ENCODE results near the gene TNFRSF1A.

Gene TNFRSF1A

DNA sequence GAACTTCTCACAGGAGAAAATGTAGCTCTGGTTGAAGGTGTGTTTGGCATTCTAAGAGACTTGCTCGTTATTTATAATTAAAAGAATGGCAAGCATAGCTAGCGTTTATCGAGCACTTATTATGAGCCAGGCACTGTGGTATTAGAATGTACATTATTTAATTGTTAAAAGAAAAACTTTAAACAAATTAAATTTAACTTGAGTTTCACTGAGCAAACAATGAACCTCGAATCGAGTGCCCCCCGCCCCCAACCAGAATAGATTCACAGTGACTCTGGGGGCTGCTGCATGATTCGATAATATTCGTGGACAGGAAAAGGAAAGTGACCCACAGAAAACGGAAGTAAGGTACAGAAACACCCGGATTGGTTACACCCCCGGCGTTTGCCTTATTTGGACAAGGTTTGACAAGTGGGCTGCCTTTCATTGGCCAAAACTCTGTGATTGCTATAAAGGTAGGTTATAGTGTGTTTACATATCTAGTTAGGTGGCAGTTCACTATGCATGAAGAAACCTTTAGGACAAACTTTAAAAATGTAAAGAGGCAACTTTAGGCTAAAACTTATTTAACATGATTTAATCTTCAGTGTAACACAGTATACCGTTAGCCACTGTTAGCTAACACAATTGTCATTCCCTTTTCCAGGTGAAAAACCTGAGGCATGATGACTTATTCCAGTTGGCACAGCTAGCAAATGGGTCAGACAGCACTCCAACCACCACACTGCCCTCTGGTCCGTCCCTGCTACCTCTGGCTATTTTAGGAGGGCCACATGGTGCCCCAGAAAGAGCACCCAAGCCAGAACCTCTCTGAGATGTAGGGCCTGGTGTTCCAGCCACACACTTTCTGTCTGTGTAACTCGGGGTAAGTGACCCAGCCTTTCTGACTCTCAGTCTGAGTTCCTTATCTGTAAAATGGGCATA is 26.4 kb upstream of the TNFRSF1A start:
- H3K27me3 ChIP-seq (ENCODE audit: insufficient read depth, low read length): no peaks in the 10 kb centered on the region
- DNase-seq: no peak
- H3K9ac ChIP-seq (ENCODE audit: low read length): no peak overlapping the region
- H2BK5ac ChIP-seq (ENCODE audit: low read depth, low read length, poor library complexity): no peak overlapping the region
- H3K27ac ChIP-seq (ENCODE audit: low read depth, low read length): no peak overlapping the region
- H3K9me3 ChIP-seq (ENCODE audit: insufficient read depth, low read depth, low read length): no peaks in the 10 kb centered on the region
- no peak overlapping the region for H4K12ac ChIP-seq (ENCODE audit: low read depth, low read length)
- peaks cover 8% of the 10 kb centered on the region for H3K79me2 ChIP-seq (ENCODE audit: control insufficient read depth, insufficient read depth, low read length, poor library complexity)
- H4K91ac ChIP-seq (ENCODE audit: low read depth, low read length): no peak overlapping the region
- no CpG with 5 or more reads among the region's 15 CpGs for WGBS (ENCODE audit: extremely low coverage, insufficient coverage, insufficient read length)
- no peak overlapping the region for H3K23ac ChIP-seq (ENCODE audit: low read length)
- peaks cover 22 to 25% of the 10 kb centered on the region in 2 experiments for H3K4me1 ChIP-seq (ENCODE audit: control insufficient read depth in 1 of 2, insufficient read depth in 2 of 2, low read length in 2 of 2)
- no peak overlapping the region for H2BK12ac ChIP-seq (ENCODE audit: low read length)
- no peak overlapping the region for H4K8ac ChIP-seq (ENCODE audit: low read depth, low read length)
- H2AK5ac ChIP-seq (ENCODE audit: low read length): no peak overlapping the region
- no peak overlapping the region for H3K4me2 ChIP-seq (ENCODE audit: low read length)
- H3K18ac ChIP-seq (ENCODE audit: low read length): no peak overlapping the region
- H2AFZ ChIP-seq (ENCODE audit: insufficient read depth, low read length, poor library complexity): no peak overlapping the region
- H3K14ac ChIP-seq (ENCODE audit: low read length): no peak overlapping the region
- H3K36me3 ChIP-seq (ENCODE audit: control insufficient read depth in 1 of 2, insufficient read depth in 2 of 2, low read length in 2 of 2): no peaks in the 10 kb centered on the region
- H3K79me1 ChIP-seq (ENCODE audit: low read length): peaks cover 18% of the 10 kb centered on the region
- no peak overlapping the region for H3K4me3 ChIP-seq (ENCODE audit: low read depth, low read length)
- H2BK120ac ChIP-seq (ENCODE audit: insufficient read depth, low read length, poor library complexity): no peak overlapping the region
- no peak overlapping the region for H3K4ac ChIP-seq (ENCODE audit: low read depth, low read length)

DNA sequence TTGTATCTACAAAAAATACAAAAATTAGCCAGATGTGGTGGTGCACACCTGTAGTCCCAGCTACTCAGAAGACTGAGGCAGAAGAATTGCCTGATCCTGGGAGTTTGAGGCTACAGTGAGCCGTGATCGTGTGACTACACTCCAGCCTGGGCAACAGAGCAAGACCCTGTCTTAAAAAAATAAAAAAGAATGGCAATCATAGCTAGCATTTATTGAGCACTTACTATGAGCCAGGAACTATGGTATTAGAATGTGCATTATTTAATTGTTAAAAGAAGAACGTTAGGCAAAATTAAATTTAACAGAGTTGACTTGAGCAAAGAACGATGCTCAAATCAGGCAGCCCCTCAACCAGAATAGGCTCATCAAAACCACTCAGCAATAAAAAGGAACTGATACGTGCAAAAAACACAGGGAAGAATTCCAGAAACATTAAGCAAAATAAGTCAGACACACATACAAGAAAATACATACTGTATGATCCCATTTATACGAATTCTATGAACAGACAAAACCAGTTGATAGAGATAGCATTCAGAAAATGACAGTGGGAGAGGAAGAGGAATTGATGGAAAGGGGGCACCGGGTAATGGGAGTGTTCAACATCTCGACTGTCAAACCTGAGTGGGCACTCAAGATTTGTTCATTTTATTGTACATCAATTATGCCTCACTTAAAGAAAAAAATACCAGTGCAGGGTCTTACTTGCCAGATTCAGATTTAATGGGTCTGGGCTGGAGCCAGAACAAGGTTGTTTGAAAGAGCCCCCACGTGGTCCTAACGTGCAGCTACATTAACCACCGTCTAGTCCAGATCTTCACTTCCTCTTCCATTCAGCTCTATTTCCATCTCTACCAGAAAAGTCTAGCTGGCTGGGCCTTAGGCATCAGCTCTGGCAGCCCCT is 25.4 kb upstream of the TNFRSF1A start:
- WGBS (ENCODE audit: extremely low coverage, insufficient coverage, insufficient read length): no CpG with 5 or more reads among the region's 11 CpGs
- H2BK5ac ChIP-seq (ENCODE audit: low read depth, low read length, poor library complexity): no peak overlapping the region
- no peak for DNase-seq
- H2AFZ ChIP-seq (ENCODE audit: insufficient read depth, low read length, poor library complexity): no peak overlapping the region
- no peak overlapping the region for H4K12ac ChIP-seq (ENCODE audit: low read depth, low read length)
- no peaks in the 10 kb centered on the region for H3K36me3 ChIP-seq (ENCODE audit: control insufficient read depth in 1 of 2, insufficient read depth in 2 of 2, low read length in 2 of 2)
- peaks cover 15% of the 10 kb centered on the region for H3K79me1 ChIP-seq (ENCODE audit: low read length)
- no peak overlapping the region for H2AK5ac ChIP-seq (ENCODE audit: low read length)
- H2BK120ac ChIP-seq (ENCODE audit: insufficient read depth, low read length, poor library complexity): no peak overlapping the region
- no peak overlapping the region for H3K9ac ChIP-seq (ENCODE audit: low read length)
- peaks cover 17 to 19% of the 10 kb centered on the region in 2 experiments for H3K4me1 ChIP-seq (ENCODE audit: control insufficient read depth in 1 of 2, insufficient read depth in 2 of 2, low read length in 2 of 2)
- H3K14ac ChIP-seq (ENCODE audit: low read length): no peak overlapping the region
- H3K4me3 ChIP-seq (ENCODE audit: low read depth, low read length): no peak overlapping the region
- peaks cover 8% of the 10 kb centered on the region for H3K79me2 ChIP-seq (ENCODE audit: control insufficient read depth, insufficient read depth, low read length, poor library complexity)
- H3K9me3 ChIP-seq (ENCODE audit: insufficient read depth, low read depth, low read length): no peaks in the 10 kb centered on the region
- H3K27ac ChIP-seq (ENCODE audit: low read depth, low read length): no peak overlapping the region
- no peak overlapping the region for H3K18ac ChIP-seq (ENCODE audit: low read length)
- no peaks in the 10 kb centered on the region for H3K27me3 ChIP-seq (ENCODE audit: insufficient read depth, low read length)
- no peak overlapping the region for H2BK12ac ChIP-seq (ENCODE audit: low read length)
- no peak overlapping the region for H3K4ac ChIP-seq (ENCODE audit: low read depth, low read length)
- H4K8ac ChIP-seq (ENCODE audit: low read depth, low read length): no peak overlapping the region
- no peak overlapping the region for H4K91ac ChIP-seq (ENCODE audit: low read depth, low read length)
- H3K4me2 ChIP-seq (ENCODE audit: low read length): no peak overlapping the region
- no peak overlapping the region for H3K23ac ChIP-seq (ENCODE audit: low read length)

DNA sequence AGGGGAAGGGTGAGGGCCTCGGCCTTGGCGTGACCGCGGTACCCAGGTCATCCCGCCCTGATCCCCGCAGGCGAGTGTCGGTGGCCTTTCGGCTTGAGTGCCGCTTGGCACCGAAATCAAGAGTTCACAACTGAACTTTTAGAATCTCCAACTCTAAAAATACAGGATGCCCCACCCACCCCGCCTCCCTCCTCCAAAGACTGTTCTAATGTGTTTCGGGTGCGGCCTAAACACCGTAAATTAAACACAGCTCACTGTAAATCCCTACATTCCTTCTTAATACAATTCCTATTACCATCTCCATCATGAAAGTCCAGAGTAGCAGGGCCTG is 22.1 kb upstream of the TNFRSF1A start:
- Histone ChIP-seq H2BK5ac (ENCODE audit: low read depth, low read length, poor library complexity) (peak overlapping the region; percentile 52), H3K79me2 (ENCODE audit: control insufficient read depth, insufficient read depth, low read length, poor library complexity) (peaks cover 6% of the 10 kb centered on the region), H3K36me3 (ENCODE audit: control insufficient read depth in 1 of 2, insufficient read depth in 2 of 2, low read length in 2 of 2) (no peaks in the 10 kb centered on the region), H2BK120ac (ENCODE audit: insufficient read depth, low read length, poor library complexity) (peak overlapping the region; percentile 78), H3K4ac (ENCODE audit: low read depth, low read length) (peak overlapping the region; percentile 49), H2AK5ac (ENCODE audit: low read length) (peak overlapping the region; percentile 91), H2AFZ (ENCODE audit: insufficient read depth, low read length, poor library complexity) (peak overlapping the region; percentile 75), H4K8ac (ENCODE audit: low read depth, low read length) (peak overlapping the region; percentile 92), H3K14ac (ENCODE audit: low read length) (peak overlapping the region; percentile 68), H3K9me3 (ENCODE audit: insufficient read depth, low read depth, low read length) (no peaks in the 10 kb centered on the region), H3K79me1 (ENCODE audit: low read length) (peaks cover 7% of the 10 kb centered on the region), H3K4me1 (ENCODE audit: control insufficient read depth in 1 of 2, insufficient read depth in 2 of 2, low read length in 2 of 2) (peaks cover 3 to 6% of the 10 kb centered on the region in 2 experiments), H3K27me3 (ENCODE audit: insufficient read depth, low read length) (no peaks in the 10 kb centered on the region), H3K4me2 (ENCODE audit: low read length) (peak overlapping the region; percentile 99), H3K9ac (ENCODE audit: low read length) (no peak overlapping the region), H4K91ac (ENCODE audit: low read depth, low read length) (peak overlapping the region; percentile 88), H3K23ac (ENCODE audit: low read length) (no peak overlapping the region), H3K27ac (ENCODE audit: low read depth, low read length) (no peak overlapping the region), H2BK12ac (ENCODE audit: low read length) (peak overlapping the region; percentile 84), H3K4me3 (ENCODE audit: low read depth, low read length) (peak overlapping the region; percentile 83), H3K18ac (ENCODE audit: low read length) (peak overlapping the region; percentile 92), H4K12ac (ENCODE audit: low read depth, low read length) (peak overlapping the region; percentile 86)
- WGBS (ENCODE audit: extremely low coverage, insufficient coverage, insufficient read length): no CpG with 5 or more reads among the region's 15 CpGs
- no peak for DNase-seq

DNA sequence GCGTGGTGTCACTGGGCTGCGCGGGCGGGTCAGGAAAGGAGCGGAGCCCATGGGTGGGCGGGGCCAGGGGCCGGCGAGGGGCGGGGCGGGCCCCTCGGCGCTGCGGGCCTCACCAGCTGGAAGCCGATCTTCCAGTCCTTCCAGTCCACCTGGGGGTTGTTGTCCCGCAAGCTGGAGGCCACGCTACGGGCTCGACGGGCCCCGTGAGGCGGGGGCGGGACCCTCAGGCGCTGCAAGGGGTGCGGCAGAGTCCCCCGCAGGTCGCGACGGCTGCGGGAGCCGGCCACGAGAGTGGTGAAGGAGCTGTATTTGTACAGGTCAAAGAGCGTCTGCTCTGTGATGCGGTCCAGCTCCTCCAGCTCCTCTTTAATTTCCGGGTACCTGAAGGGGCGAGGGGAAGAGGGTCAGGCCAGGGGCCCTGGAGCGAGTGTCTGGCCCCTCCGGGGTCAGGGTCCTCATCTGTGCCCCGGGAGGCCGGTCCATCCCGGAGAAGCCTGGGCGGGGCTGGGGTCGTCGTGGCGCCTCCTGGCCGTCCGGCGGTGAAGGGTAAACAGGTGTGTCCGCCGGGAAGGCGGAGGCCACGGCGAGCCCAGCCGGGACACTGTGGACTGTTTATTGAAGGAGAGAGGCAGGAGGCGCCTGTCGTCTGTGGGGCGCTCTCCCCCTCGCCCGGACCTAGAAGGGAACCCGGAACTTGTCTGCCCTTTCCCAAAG is 21.6 kb upstream of the TNFRSF1A start:
- no peak overlapping the region for H3K23ac ChIP-seq (ENCODE audit: low read length)
- no peaks in the 10 kb centered on the region for H3K36me3 ChIP-seq (ENCODE audit: control insufficient read depth in 1 of 2, insufficient read depth in 2 of 2, low read length in 2 of 2)
- peak overlapping the region; percentile 17 for H3K9ac ChIP-seq (ENCODE audit: low read length)
- peak overlapping the region; percentile 86 for H4K12ac ChIP-seq (ENCODE audit: low read depth, low read length)
- no peaks in the 10 kb centered on the region for H3K27me3 ChIP-seq (ENCODE audit: insufficient read depth, low read length)
- no CpG with 5 or more reads among the region's 59 CpGs for WGBS (ENCODE audit: extremely low coverage, insufficient coverage, insufficient read length)
- peak overlapping the region; percentile 78 for H2BK120ac ChIP-seq (ENCODE audit: insufficient read depth, low read length, poor library complexity)
- peak overlapping the region; percentile 92 for H3K18ac ChIP-seq (ENCODE audit: low read length)
- peak overlapping the region; percentile 83 for H3K4me3 ChIP-seq (ENCODE audit: low read depth, low read length)
- peaks cover 5% of the 10 kb centered on the region for H3K79me2 ChIP-seq (ENCODE audit: control insufficient read depth, insufficient read depth, low read length, poor library complexity)
- H2AFZ ChIP-seq (ENCODE audit: insufficient read depth, low read length, poor library complexity): peak overlapping the region; percentile 75
- peak overlapping the region; percentile 49 for H3K4ac ChIP-seq (ENCODE audit: low read depth, low read length)
- peak overlapping the region; percentile 88 for H4K91ac ChIP-seq (ENCODE audit: low read depth, low read length)
- peak overlapping the region; percentile 22 for H3K27ac ChIP-seq (ENCODE audit: low read depth, low read length)
- H2BK12ac ChIP-seq (ENCODE audit: low read length): peak overlapping the region; percentile 84
- H2AK5ac ChIP-seq (ENCODE audit: low read length): peak overlapping the region; percentile 91
- peak overlapping the region; percentile 92 for H4K8ac ChIP-seq (ENCODE audit: low read depth, low read length)
- H3K9me3 ChIP-seq (ENCODE audit: insufficient read depth, low read depth, low read length): no peaks in the 10 kb centered on the region
- peak overlapping the region; percentile 52 for H2BK5ac ChIP-seq (ENCODE audit: low read depth, low read length, poor library complexity)
- peaks cover 7% of the 10 kb centered on the region for H3K79me1 ChIP-seq (ENCODE audit: low read length)
- H3K4me2 ChIP-seq (ENCODE audit: low read length): peak overlapping the region; percentile 99
- DNase-seq: peak; percentile 86 to 90
- peak overlapping the region; percentile 68 for H3K14ac ChIP-seq (ENCODE audit: low read length)
- peaks cover 2 to 6% of the 10 kb centered on the region in 2 experiments for H3K4me1 ChIP-seq (ENCODE audit: control insufficient read depth in 1 of 2, insufficient read depth in 2 of 2, low read length in 2 of 2)
